A673 (cell line): ENCODE measurements around the gene SYNRG.

Experiments
- CTCF ChIP-seq: fragments of 300-800, 200-600 bp; sonication (generic); conservative IDR thresholded peaks from 2 replicates; pipeline ENCODE4 v1.5.1; 2017; ENCODE audit warnings: low read depth, mild to moderate bottlenecking, antibody characterized with exemption, low read length, moderate library complexity, mixed read lengths
- EZH2 ChIP-seq: fragments of 200-600 bp; sonication (generic); IDR thresholded peaks from 2 replicates; pipeline ENCODE4 v1.6.1; 2017; ENCODE audit warnings: borderline replicate concordance, low read depth, mild to moderate bottlenecking, mixed read lengths, antibody characterized with exemption, low read length; ENCODE audit not compliant: poor library complexity, severe bottlenecking

GRCh38 chr17:37489197-37490001 lies 119.8 kb downstream of the SYNRG start, which contains the start of gene DUSP14:
- no peak for TF ChIP-seq CTCF
- no peak for TF ChIP-seq EZH2
